GM12878 (cell line): ENCODE data around the gene ACVR1C. TPM values are rescaled to one million over a fixed set of nuclear protein-coding genes. Genes with fewer than 3 reads are reported as not detected.
"Not testable (repeated sequence)": the region's sequence is repeated elsewhere in the genome, so short reads cannot be mapped to it uniquely, and the experiment has no call there.

Experiments used
- ATAC-seq: fragments of 200-7000 bp; cut with Tn5 transposase; 3 replicates; pipeline ENCODE4 v1.9.1; 2020; ENCODE audit warnings: mild to moderate bottlenecking, moderate library complexity
- BruUV-seq: library from RNA; stranded (reverse); fragments of 400-500 nt; replicated peaks from 2 replicates; lab custom pipeline; 2021; lab: Mats Ljungman, UMichigan
- CTCF ChIA-PET: fragments of 300-600 bp; sonication (Branson Sonifier 250); formaldehyde crosslinking; extraction: SDS; loops from one replicate; lab custom pipeline; 2021; ENCODE audit warnings: inconsistent platforms; lab: Yijun Ruan, JAX
- POLR2A ChIA-PET: fragments of 350-600 bp; formaldehyde crosslinking; extraction: SDS; loops from one replicate; lab custom pipeline; 2021; ENCODE audit warnings: inconsistent platforms; lab: Charles Lee
- RAD21 ChIA-PET: fragments of 300-600 bp; sonication (Branson Sonifier 250); formaldehyde crosslinking; loops from one replicate; lab custom pipeline; 2023; ENCODE audit warnings: antibody characterized with exemption; ENCODE audit not compliant: unreplicated experiment; lab: Charles Lee
- SMC1A ChIA-PET: fragments of 300-600 bp; sonication (Branson Sonifier 250); formaldehyde crosslinking; loops from one replicate; lab custom pipeline; 2023; ENCODE audit not compliant: unreplicated experiment, uncharacterized antibody; lab: Charles Lee
- DNase-seq: peaks from one replicate; pipeline ENCODE4 v3.0.0-alpha.2; 2011; ENCODE audit warnings: low read depth, low spot score
- FAIRE-seq: peaks from 3 replicates; lab custom pipeline; 2011; peaks lifted over from hg19 to GRCh38; lab: Jason Lieb, UNC
- H2AFZ ChIP-seq: 2 replicates; pipeline ENCODE4 v1.6.0; 2011; ENCODE audit warnings: low read depth, low read length, control low read depth; ENCODE audit not compliant: control insufficient read depth
- H3K27ac ChIP-seq: 2 replicates; pipeline ENCODE4 v1.5.1; 2011; ENCODE audit warnings: control low read depth; ENCODE audit not compliant: control insufficient read depth, insufficient read depth
- H3K27me3 ChIP-seq, 2 experiments: replicated peaks in 1 of 2; 2 replicates each; pipeline versions ENCODE4 v1.6.0 to v1.6.1; 2011; ENCODE audit warnings: low read length in 1 of 2; ENCODE audit not compliant: control insufficient read depth in 2 of 2, insufficient read depth in 2 of 2
- H3K36me3 ChIP-seq, 2 experiments: 2 replicates each; pipeline ENCODE4 v1.5.1; 2011; ENCODE audit warnings: low read length in 1 of 2; ENCODE audit not compliant: control insufficient read depth in 2 of 2, insufficient read depth in 2 of 2
- H3K4me1 ChIP-seq: 2 replicates; pipeline ENCODE4 v1.6.1; 2011; ENCODE audit warnings: mild to moderate bottlenecking, low read length, moderate library complexity, mixed read lengths; ENCODE audit not compliant: control insufficient read depth, insufficient read depth
- H3K4me2 ChIP-seq: 2 replicates; pipeline ENCODE4 v1.6.0; 2011; ENCODE audit warnings: control low read depth; ENCODE audit not compliant: control insufficient read depth, insufficient read depth
- H3K4me3 ChIP-seq: fragments of 200-600 bp; sonication (generic); 2 replicates; pipeline ENCODE4 v1.5.1; 2016
- H3K79me2 ChIP-seq: 2 replicates; pipeline ENCODE4 v1.6.0; 2011; ENCODE audit warnings: low read length; ENCODE audit not compliant: control insufficient read depth, insufficient read depth
- H3K9ac ChIP-seq: 2 replicates; pipeline ENCODE4 v1.8.0; 2011; ENCODE audit warnings: low read length, control low read depth, mixed read lengths; ENCODE audit not compliant: control insufficient read depth, insufficient read depth
- H3K9me3 ChIP-seq: replicated peaks from 3 replicates; pipeline ENCODE4 v1.5.1; 2011; ENCODE audit warnings: mild to moderate bottlenecking, low read length; ENCODE audit not compliant: control insufficient read depth, insufficient read depth
- H4K20me1 ChIP-seq: 2 replicates; pipeline ENCODE4 v1.6.0; 2011; ENCODE audit not compliant: control insufficient read depth, insufficient read depth
- RFX5 ChIP-seq: IDR thresholded peaks from 2 replicates; pipeline ENCODE4 v1.6.1; 2011; ENCODE audit warnings: low read depth, low read length, improper control_type of control experiment
- WGBS: methylation state at CpG from one replicate; pipeline ENCODE4 v1.1.6; 2016; ENCODE audit warnings: low lambda C conversion rate; ENCODE audit not compliant: insufficient replicate concordance, insufficient coverage; ENCODE audit errors: missing lambda C conversion rate; 5-methylcytosine and 5-hydroxymethylcytosine counted together
- in situ Hi-C: fragments of 300-500 bp; cut with MboI; formaldehyde crosslinking; loops from 9 replicates; pipeline ENCODE4 v1.14.3; 2018; ENCODE audit warnings: mixed read lengths
- intact Hi-C: fragments of 100-400 bp; cut with micrococcal nuclease; formaldehyde crosslinking; loops from one replicate; pipeline ENCODE4 v1.14.2; 2022; ENCODE audit not compliant: unreplicated experiment
- polyA plus RNA-seq, 11 experiments: library from polyadenylated mRNA; depleted of rRNA in 4 of 11; unstranded in 6 of 11; stranded (reverse) in 5 of 11; fragments of >200 nt; fragmentation: Nextera tagmentation in 4 of 11; fragmentation: Illumina TruSeq in 1 of 11; extraction: Ambion mirVana in 4 of 11; extraction: Trizol in 1 of 11; gene quantifications; 1 replicate in 1 of 11; 2 replicates in 10 of 11; pipeline versions ENCODE4 v1.2.1 to v1.2.3, GENCODE V29; 2011 to 2016; ENCODE audit warnings: inconsistent platforms in 2 of 11, missing spikeins in 2 of 11, low read depth in 1 of 11
- total RNA-seq, 4 experiments: library from RNA; depleted of rRNA in 3 of 4; stranded (reverse); fragments of >200 nt in 3 of 4; fragmentation: Illumina TruSeq in 1 of 4; extraction: Trizol in 1 of 4; gene quantifications; 2 replicates each; pipeline versions ENCODE4 v1.2.1 to v1.2.3, GENCODE V29; 2013 to 2021
- TF ChIP-seq, protein P1 (sequence below), 3 experiments: IDR thresholded peaks in 2 of 3; conservative IDR thresholded peaks in 1 of 3; 2 replicates each; pipeline ENCODE4 v1.5.1; 2011; ENCODE audit warnings: low read depth in 3 of 3, low read length in 3 of 3, mild to moderate bottlenecking in 3 of 3, control low read depth in 2 of 3, moderate library complexity in 2 of 3, inconsistent platforms in 1 of 3, mixed read lengths in 1 of 3; ENCODE audit not compliant: control insufficient read depth in 2 of 3, insufficient read depth in 1 of 3; ENCODE audit errors: extremely low read depth in 1 of 3

The ACVR1C gene
- total and polyA plus RNA-seq, 10 of the 15 experiments (the other 5 are each of a cell fraction or from before 2014, with no cell fraction given) = not detected

DNA sequence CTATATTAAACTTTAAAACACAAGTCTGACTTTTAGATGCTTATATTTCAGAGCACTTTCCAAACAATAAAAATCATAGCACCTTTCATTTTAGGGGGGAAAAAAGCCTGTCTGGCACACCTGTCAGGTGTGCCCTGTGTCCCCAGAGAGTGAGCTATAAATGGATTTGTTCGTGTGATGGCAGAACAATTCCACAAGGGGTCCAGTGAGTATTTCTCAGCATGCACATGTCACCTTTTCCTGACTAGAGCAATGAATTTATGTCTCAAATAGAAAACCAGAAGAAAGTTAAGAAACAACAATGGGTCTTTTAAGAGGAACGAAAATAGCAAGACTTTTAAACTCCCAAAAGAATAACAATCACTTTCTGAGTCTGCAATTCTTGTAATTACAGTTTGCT lies 55.9 kb downstream of the ACVR1C start:
- WGBS = 0% methylated on average over 2 of the region's 2 CpGs
- FAIRE-seq = no peak
- in situ Hi-C loops = no loop called here

DNA sequence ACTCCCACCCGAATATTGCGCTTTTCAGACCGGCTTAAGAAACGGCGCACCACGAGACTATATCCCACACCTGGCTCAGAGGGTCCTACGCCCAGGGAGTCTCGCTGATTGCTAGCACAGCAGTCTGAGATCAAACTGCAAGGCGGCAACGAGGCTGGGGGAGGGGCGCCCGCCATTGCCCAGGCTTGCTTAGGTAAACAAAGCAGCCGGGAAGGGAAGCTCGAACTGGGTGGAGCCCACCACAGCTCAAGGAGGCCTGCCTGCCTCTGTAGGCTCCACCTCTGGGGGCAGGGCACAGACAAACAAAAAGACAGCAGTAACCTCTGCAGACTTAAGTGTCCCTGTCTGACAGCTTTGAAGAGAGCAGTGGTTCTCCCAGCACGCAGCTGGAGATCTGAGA lies 62.0 kb downstream of the ACVR1C start:
- H3K4me2 ChIP-seq, CTCF ChIA-PET, SMC1A ChIA-PET, POLR2A ChIA-PET, RAD21 ChIA-PET, H3K4me3 ChIP-seq, H3K27ac ChIP-seq, intact Hi-C loops, ATAC-seq, DNase-seq, H2AFZ ChIP-seq, H3K4me1 ChIP-seq, H3K79me2 ChIP-seq, H4K20me1 ChIP-seq, H3K27me3 ChIP-seq, FAIRE-seq, H3K36me3 ChIP-seq, BruUV-seq, H3K9ac ChIP-seq, in situ Hi-C loops, H3K9me3 ChIP-seq: not testable (repeated sequence)
- WGBS = 40% methylated on average over 7 of the region's 15 CpGs

More for the DNA sequence above, 55.9 kb downstream of the ACVR1C start:
- intact Hi-C loops = no loop called here
- no peak overlapping the region for H3K27ac ChIP-seq
- CTCF ChIA-PET = interaction anchor here (1.0 kb wide), 1 partner anchor 75 kb away, joined by 3 read pairs; no protein-coding TSS in a partner anchor
- peak; percentile 65; the same call in 2 of the 3 replicates for ATAC-seq
- no peak overlapping the region for H3K4me2 ChIP-seq
- no TSS peak for BruUV-seq
- H3K27me3 ChIP-seq = no peaks in the 10 kb centered on the region
- H3K4me1 ChIP-seq = no peaks in the 10 kb centered on the region
- H3K79me2 ChIP-seq = no peaks in the 10 kb centered on the region
- no peak for TF ChIP-seq RFX5
- TF ChIP-seq, protein P1, sequence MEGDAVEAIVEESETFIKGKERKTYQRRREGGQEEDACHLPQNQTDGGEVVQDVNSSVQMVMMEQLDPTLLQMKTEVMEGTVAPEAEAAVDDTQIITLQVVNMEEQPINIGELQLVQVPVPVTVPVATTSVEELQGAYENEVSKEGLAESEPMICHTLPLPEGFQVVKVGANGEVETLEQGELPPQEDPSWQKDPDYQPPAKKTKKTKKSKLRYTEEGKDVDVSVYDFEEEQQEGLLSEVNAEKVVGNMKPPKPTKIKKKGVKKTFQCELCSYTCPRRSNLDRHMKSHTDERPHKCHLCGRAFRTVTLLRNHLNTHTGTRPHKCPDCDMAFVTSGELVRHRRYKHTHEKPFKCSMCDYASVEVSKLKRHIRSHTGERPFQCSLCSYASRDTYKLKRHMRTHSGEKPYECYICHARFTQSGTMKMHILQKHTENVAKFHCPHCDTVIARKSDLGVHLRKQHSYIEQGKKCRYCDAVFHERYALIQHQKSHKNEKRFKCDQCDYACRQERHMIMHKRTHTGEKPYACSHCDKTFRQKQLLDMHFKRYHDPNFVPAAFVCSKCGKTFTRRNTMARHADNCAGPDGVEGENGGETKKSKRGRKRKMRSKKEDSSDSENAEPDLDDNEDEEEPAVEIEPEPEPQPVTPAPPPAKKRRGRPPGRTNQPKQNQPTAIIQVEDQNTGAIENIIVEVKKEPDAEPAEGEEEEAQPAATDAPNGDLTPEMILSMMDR (IDR thresholded peaks at IDR 0.05 in 2 of 3, conservative IDR thresholded peaks at IDR 0.05 in 1 of 3; ENCODE audit: control insufficient read depth in 2 of 3, extremely low read depth in 1 of 3, insufficient read depth in 1 of 3, low read depth in 3 of 3, low read length in 3 of 3) = peak; percentile 14 to 39 (median 32); a peak in 1 of 6 replicates
- no peaks in the 10 kb centered on the region for H3K36me3 ChIP-seq
- no peak for DNase-seq
- SMC1A ChIA-PET = interaction anchor here (0.6 kb wide), 1 partner anchor 75 kb away, joined by 4 read pairs; no protein-coding TSS in a partner anchor
- no peak overlapping the region for H2AFZ ChIP-seq
- RAD21 ChIA-PET = no interaction called here
- H4K20me1 ChIP-seq = no peaks in the 10 kb centered on the region
- no peak overlapping the region for H3K9ac ChIP-seq
- H3K9me3 ChIP-seq = no peaks in the 10 kb centered on the region
- no peak overlapping the region for H3K4me3 ChIP-seq
- POLR2A ChIA-PET = no interaction called here

DNA sequence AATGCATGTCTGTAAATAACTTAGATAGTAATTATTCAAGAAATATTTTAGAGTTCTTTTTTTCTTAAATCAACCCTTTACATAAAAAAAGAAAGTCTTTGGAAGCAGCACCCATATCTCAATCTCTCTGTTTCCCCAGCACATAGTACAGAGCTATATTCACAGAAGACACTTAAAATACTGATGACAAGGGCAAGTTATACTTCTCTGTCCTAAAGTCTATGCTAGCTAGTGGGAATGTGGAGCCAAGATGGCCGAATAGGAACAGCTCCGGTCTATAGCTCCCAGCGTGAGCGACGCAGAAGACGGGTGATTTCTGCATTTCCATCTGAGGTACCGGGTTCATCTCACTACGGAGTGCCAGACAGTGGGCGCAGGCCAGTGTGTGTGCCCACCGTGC lies 62.6 kb downstream of the ACVR1C start:
- FAIRE-seq, BruUV-seq, H3K9ac ChIP-seq, H3K27me3 ChIP-seq, H4K20me1 ChIP-seq, RAD21 ChIA-PET, intact Hi-C loops, CTCF ChIA-PET, H3K4me1 ChIP-seq, POLR2A ChIA-PET, ATAC-seq, DNase-seq, H2AFZ ChIP-seq, H3K79me2 ChIP-seq, H3K27ac ChIP-seq, H3K4me3 ChIP-seq, H3K36me3 ChIP-seq, SMC1A ChIA-PET, H3K9me3 ChIP-seq, H3K4me2 ChIP-seq, in situ Hi-C loops: not testable (repeated sequence)
- WGBS = 66% methylated on average over 10 of the region's 10 CpGs
